Sigmoid colon (tissue), 3 donors: Measurements from ENCODE around the gene NLGN1.

ENCODE experiments used
- CTCF ChIP-seq, 4 experiments: fragments of 450-650 bp in 3 of 4; fragments of 200-600 bp in 1 of 4; IDR thresholded peaks; one replicate each; pipeline ENCODE4 v1.5.1; 2016 to 2019; ENCODE audit warnings: antibody characterized with exemption in 4 of 4, mild to moderate bottlenecking in 3 of 4, moderate library complexity in 2 of 4
- POLR2A ChIP-seq, 2 donors: fragments of 450-650 bp; IDR thresholded peaks; one replicate each; pipeline ENCODE4 v1.6.1; 2016; ENCODE audit warnings: antibody characterized with exemption in 2 of 2, mild to moderate bottlenecking in 2 of 2, moderate library complexity in 2 of 2

DNA sequence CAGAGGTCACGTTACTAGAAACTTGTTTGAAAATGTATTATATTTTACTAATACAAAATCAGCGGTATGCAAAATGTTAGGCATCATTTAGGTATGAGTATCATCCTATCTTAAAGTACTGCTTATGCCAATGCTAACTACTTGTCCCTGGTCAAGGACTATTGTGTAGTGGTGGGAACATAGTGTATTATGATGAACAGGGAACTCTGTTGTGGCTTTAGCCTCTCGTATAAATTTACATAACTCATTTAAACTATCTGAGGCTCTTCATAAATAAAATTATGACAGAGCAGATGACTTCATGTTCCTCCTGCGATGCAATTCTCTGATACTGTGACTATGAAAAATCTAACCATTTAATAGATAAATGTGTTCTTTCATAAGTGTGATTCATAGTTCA is 451.9 kb downstream of the NLGN1 start:
- TF ChIP-seq CTCF (IDR thresholded peaks at IDR 0.05): no peak
- TF ChIP-seq POLR2A (IDR thresholded peaks at IDR 0.05): no peak
